Stomach smooth muscle (tissue), 2 donors: Measurements from ENCODE around the gene AGBL1.

Experiments
- H3K27ac ChIP-seq: one replicate; pipeline ENCODE4 v1.7.0; 2013; ENCODE audit warnings: mild to moderate bottlenecking, low read length, inconsistent platforms
- H3K27me3 ChIP-seq, 2 donors: one replicate each; pipeline ENCODE4 v1.7.0; 2013; ENCODE audit warnings: low read length in 2 of 2; ENCODE audit not compliant: insufficient read depth in 2 of 2, control insufficient read depth in 1 of 2
- H3K36me3 ChIP-seq, 2 donors: one replicate each; pipeline ENCODE4 v1.7.0; 2013; ENCODE audit warnings: low read length in 2 of 2; ENCODE audit not compliant: control insufficient read depth in 2 of 2, insufficient read depth in 2 of 2
- H3K4me1 ChIP-seq: one replicate; pipeline ENCODE4 v1.7.0; 2013; ENCODE audit warnings: low read length; ENCODE audit not compliant: control insufficient read depth, insufficient read depth
- H3K4me3 ChIP-seq, 2 donors: one replicate each; pipeline ENCODE4 v1.7.0; 2013; ENCODE audit warnings: low read length in 2 of 2
- H3K9ac ChIP-seq, 2 donors: one replicate each; pipeline ENCODE4 v1.7.0; 2013; ENCODE audit warnings: low read length in 2 of 2, mild to moderate bottlenecking in 1 of 2
- H3K9me3 ChIP-seq, 2 donors: one replicate each; pipeline ENCODE4 v1.7.0; 2013; ENCODE audit warnings: low read length in 2 of 2; ENCODE audit not compliant: control insufficient read depth in 2 of 2
- donor health status: healthy.
- donor health status: Pancreatic carcinoma.

AGBL1 gene

DNA sequence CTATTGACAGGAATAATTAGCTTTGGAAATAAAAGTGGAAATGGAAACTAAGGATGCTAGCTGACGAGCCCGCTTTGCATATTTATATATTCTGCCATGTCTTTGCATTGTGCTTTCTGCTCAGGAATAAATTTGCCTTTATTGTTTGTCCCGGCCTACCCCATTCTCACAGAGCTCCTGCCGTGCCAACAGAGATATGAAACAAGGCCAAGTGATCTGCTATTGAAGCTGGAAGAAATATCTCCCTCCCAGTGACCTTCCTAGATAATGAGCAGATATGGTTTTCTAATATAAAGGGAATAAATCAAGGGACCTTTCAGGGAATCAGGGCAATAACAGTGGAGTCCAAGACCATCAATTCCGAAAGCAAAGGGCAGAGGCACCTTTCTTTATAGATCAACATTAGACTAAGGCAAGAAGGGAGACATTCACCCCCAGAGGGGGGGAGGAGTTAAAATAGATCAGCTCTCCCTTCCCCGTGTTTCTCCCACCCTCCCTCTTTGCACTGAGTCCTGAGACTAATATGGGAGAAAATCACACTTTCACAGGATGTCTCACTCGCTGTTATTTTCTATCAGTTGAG, 664.6 kb downstream of the AGBL1 start:
- H3K36me3 ChIP-seq, result no peaks in the 10 kb centered on the region
- no peaks in the 10 kb centered on the region for H3K4me1 ChIP-seq
- no peak overlapping the region for H3K4me3 ChIP-seq
- no peak overlapping the region for H3K9ac ChIP-seq
- no peaks in the 10 kb centered on the region for H3K9me3 ChIP-seq
- H3K27me3 ChIP-seq, result no peaks in the 10 kb centered on the region
- H3K27ac ChIP-seq, result no peak overlapping the region

GRCh38 chr15:86751116-86751515, 671.4 kb downstream of the AGBL1 start:
- no peak overlapping the region for H3K27ac ChIP-seq
- no peaks in the 10 kb centered on the region for H3K36me3 ChIP-seq
- H3K27me3 ChIP-seq, result no peaks in the 10 kb centered on the region
- H3K9me3 ChIP-seq, result no peaks in the 10 kb centered on the region
- no peaks in the 10 kb centered on the region for H3K4me1 ChIP-seq
- H3K4me3 ChIP-seq, result no peak overlapping the region
- H3K9ac ChIP-seq, result no peak overlapping the region

- Histone ChIP-seq H3K27me3 (no peaks in the 10 kb centered on the region), H3K4me1 (no peaks in the 10 kb centered on the region), H3K27ac (no peak overlapping the region), H3K9me3 (no peaks in the 10 kb centered on the region), H3K4me3 (no peak overlapping the region), H3K36me3 (no peaks in the 10 kb centered on the region), H3K9ac (no peak overlapping the region)
Measured at GRCh38 chr15:86754846-86755245, 675.2 kb downstream of the AGBL1 start.

- H3K4me3 ChIP-seq, result no peak overlapping the region
- no peaks in the 10 kb centered on the region for H3K36me3 ChIP-seq
- H3K27me3 ChIP-seq, result no peaks in the 10 kb centered on the region
- no peak overlapping the region for H3K9ac ChIP-seq
- no peak overlapping the region for H3K27ac ChIP-seq
- no peaks in the 10 kb centered on the region for H3K9me3 ChIP-seq
- H3K4me1 ChIP-seq, result no peaks in the 10 kb centered on the region
Measured at GRCh38 chr15:86756688-86757087, 677.0 kb downstream of the AGBL1 start.

GRCh38 chr15:86759800-86760523, 680.3 kb downstream of the AGBL1 start:
- Histone ChIP-seq H3K27me3 (no peaks in the 10 kb centered on the region), H3K4me3 (no peak overlapping the region), H3K9me3 (no peaks in the 10 kb centered on the region), H3K27ac (no peak overlapping the region), H3K9ac (no peak overlapping the region), H3K4me1 (no peaks in the 10 kb centered on the region), H3K36me3 (no peaks in the 10 kb centered on the region)

GRCh38 chr15:86762874-86763273, 683.2 kb downstream of the AGBL1 start:
- Histone ChIP-seq H3K9ac (no peak overlapping the region), H3K27me3 (no peaks in the 10 kb centered on the region), H3K27ac (no peak overlapping the region), H3K36me3 (no peaks in the 10 kb centered on the region), H3K4me1 (no peaks in the 10 kb centered on the region), H3K9me3 (no peaks in the 10 kb centered on the region), H3K4me3 (no peak overlapping the region)

GRCh38 chr15:86764021-86764420, 684.4 kb downstream of the AGBL1 start:
- H3K27me3 ChIP-seq, result no peaks in the 10 kb centered on the region
- no peaks in the 10 kb centered on the region for H3K4me1 ChIP-seq
- H3K27ac ChIP-seq, result no peak overlapping the region
- H3K36me3 ChIP-seq, result no peaks in the 10 kb centered on the region
- no peak overlapping the region for H3K4me3 ChIP-seq
- H3K9ac ChIP-seq, result no peak overlapping the region
- no peaks in the 10 kb centered on the region for H3K9me3 ChIP-seq

DNA sequence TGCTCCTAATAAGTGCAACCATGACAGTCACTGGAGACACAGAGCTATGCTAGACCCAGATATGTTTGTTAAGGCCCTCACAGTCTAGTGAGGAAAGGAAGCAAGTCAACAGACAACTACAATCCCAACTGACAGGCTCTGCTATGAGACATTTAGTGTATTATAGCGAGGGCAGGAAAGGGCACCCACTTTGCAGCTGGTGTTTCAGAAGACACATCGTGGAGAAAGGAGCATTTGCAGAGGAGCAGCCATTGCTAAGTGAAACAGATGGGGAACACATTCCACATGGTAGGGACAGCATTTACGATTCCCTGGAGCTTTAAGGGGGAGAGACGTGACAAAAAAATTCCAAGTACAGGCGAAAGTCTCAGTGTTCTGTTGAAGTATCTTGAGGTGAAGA, 685.6 kb downstream of the AGBL1 start:
- Histone ChIP-seq H3K27ac (no peak overlapping the region), H3K9ac (no peak overlapping the region), H3K9me3 (no peaks in the 10 kb centered on the region), H3K27me3 (no peaks in the 10 kb centered on the region), H3K4me1 (no peaks in the 10 kb centered on the region), H3K36me3 (no peaks in the 10 kb centered on the region), H3K4me3 (no peak overlapping the region)

GRCh38 chr15:86772369-86773059, 692.8 kb downstream of the AGBL1 start:
- Histone ChIP-seq H3K9ac (no peak overlapping the region), H3K27ac (no peak overlapping the region), H3K27me3 (no peaks in the 10 kb centered on the region), H3K36me3 (no peaks in the 10 kb centered on the region), H3K4me1 (no peaks in the 10 kb centered on the region), H3K4me3 (no peak overlapping the region), H3K9me3 (no peaks in the 10 kb centered on the region)

DNA sequence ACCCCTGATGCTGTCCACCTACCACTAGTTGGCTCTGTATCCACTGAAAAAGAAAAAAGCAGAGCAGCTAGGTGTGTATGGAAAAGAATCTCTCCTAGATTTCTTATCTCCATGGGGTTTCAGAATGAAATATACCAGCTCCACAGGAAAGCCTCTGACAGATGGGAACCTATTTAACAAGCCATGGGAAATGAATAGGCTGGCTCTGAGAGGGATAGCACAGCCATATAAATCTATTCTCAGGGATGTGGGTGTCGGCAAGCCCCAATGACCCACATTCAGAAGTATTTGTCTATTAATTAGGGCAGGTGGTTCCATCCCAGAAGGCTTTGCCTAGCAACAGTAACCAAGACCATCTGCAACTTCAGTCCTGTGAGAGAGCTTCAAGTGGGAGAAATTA, 694.1 kb downstream of the AGBL1 start:
- Histone ChIP-seq H3K27me3 (no peaks in the 10 kb centered on the region), H3K27ac (no peak overlapping the region), H3K36me3 (no peaks in the 10 kb centered on the region), H3K9me3 (no peaks in the 10 kb centered on the region), H3K9ac (no peak overlapping the region), H3K4me3 (no peak overlapping the region), H3K4me1 (no peaks in the 10 kb centered on the region)

DNA sequence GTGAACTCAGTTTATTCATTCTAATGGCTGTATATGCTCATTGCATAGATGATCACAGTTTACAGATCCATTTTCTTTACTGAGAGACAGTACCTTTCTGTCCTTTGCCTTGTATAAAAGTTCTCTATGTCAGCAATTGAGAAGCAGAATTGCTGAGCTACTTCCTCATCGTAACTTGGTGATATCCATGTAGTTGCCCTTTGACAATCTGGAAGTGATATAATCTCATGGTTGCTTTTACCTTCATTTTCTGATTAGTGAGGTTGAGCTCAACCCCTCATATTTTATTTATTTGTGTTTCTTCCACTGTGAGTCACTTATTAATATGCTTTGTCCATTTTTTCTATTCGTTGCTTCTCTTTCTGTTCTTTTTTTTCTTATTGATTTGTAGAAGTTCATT, 696.5 kb downstream of the AGBL1 start:
- Histone ChIP-seq H3K9ac (no peak overlapping the region), H3K27me3 (no peaks in the 10 kb centered on the region), H3K4me3 (no peak overlapping the region), H3K36me3 (no peaks in the 10 kb centered on the region), H3K9me3 (no peaks in the 10 kb centered on the region), H3K27ac (no peak overlapping the region), H3K4me1 (no peaks in the 10 kb centered on the region)
